Transverse colon (tissue), 4 donors: Measurements from ENCODE around the gene CORO2B.

Source experiments
- EP300 ChIP-seq: sonication (generic); formaldehyde crosslinking; IDR thresholded peaks from one replicate; pipeline ENCODE4 v1.6.1; 2017; ENCODE audit warnings: antibody characterized with exemption, low read depth
- POLR2A ChIP-seq: fragments of 450-650 bp; IDR thresholded peaks from one replicate; pipeline ENCODE4 v1.6.1; 2016; ENCODE audit warnings: antibody characterized with exemption, mild to moderate bottlenecking, moderate library complexity
- POLR2AphosphoS5 ChIP-seq, 3 donors: sonication (generic); formaldehyde crosslinking; IDR thresholded peaks; one replicate each; pipeline ENCODE4 v1.6.1; 2016; ENCODE audit warnings: antibody characterized with exemption in 3 of 3
- TF ChIP-seq, protein P1 (sequence below), 5 experiments: fragments of 200-600 bp in 3 of 5; fragments of 450-650 bp in 2 of 5; sonication (generic) in 3 of 5; IDR thresholded peaks; 1 replicate in 2 of 5; 2 replicates in 3 of 5; pipeline ENCODE4 v1.5.1; 2016 to 2017; ENCODE audit warnings: antibody characterized with exemption in 5 of 5, inconsistent platforms in 3 of 5, mild to moderate bottlenecking in 2 of 5, moderate library complexity in 1 of 5

GRCh38 chr15:68653031-68653635, 74.3 kb downstream of the CORO2B start:
- TF ChIP-seq POLR2A (no peak), POLR2AphosphoS5 (IDR thresholded peaks at IDR 0.05) (no peak), EP300 (no peak)
- TF ChIP-seq, protein P1, sequence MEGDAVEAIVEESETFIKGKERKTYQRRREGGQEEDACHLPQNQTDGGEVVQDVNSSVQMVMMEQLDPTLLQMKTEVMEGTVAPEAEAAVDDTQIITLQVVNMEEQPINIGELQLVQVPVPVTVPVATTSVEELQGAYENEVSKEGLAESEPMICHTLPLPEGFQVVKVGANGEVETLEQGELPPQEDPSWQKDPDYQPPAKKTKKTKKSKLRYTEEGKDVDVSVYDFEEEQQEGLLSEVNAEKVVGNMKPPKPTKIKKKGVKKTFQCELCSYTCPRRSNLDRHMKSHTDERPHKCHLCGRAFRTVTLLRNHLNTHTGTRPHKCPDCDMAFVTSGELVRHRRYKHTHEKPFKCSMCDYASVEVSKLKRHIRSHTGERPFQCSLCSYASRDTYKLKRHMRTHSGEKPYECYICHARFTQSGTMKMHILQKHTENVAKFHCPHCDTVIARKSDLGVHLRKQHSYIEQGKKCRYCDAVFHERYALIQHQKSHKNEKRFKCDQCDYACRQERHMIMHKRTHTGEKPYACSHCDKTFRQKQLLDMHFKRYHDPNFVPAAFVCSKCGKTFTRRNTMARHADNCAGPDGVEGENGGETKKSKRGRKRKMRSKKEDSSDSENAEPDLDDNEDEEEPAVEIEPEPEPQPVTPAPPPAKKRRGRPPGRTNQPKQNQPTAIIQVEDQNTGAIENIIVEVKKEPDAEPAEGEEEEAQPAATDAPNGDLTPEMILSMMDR (IDR thresholded peaks at IDR 0.05) = no peak
